Measurements from ENCODE around the gene RIPPLY2. TPM values are rescaled to one million over a fixed set of nuclear protein-coding genes. Genes with fewer than 3 reads are reported as not detected.
A peak's percentile ranks its signal among the peaks of the same experiment; 100 is the strongest.

Gene RIPPLY2
- total RNA-seq, 1 donor from 2014 or later: 4.9 TPM

DNA sequence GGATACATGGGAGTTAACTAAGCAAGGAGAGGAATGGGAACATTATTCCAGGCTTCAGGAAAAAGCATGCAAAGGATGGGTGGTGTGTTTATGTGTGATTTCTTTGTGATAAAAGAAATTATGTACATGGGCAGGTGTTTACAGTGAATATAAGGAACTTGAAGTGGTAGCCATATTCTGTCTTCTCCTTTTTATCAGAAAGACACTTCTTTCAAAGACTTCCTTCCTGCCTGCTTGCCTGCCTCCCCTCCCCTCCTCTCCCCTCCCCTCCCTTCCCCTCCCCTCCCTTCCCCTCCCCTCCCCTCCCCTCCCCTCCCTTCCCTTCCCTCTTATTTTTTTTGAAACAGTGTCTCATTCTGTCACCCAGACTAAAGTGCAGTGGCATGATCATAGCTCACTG is 20.7 kb downstream of the RIPPLY2 start:
- no peak overlapping the region for H3K4me3 Mint-ChIP-seq (ENCODE audit: unreplicated experiment)
- DNase-seq: no peak
- TF ChIP-seq, protein P1, sequence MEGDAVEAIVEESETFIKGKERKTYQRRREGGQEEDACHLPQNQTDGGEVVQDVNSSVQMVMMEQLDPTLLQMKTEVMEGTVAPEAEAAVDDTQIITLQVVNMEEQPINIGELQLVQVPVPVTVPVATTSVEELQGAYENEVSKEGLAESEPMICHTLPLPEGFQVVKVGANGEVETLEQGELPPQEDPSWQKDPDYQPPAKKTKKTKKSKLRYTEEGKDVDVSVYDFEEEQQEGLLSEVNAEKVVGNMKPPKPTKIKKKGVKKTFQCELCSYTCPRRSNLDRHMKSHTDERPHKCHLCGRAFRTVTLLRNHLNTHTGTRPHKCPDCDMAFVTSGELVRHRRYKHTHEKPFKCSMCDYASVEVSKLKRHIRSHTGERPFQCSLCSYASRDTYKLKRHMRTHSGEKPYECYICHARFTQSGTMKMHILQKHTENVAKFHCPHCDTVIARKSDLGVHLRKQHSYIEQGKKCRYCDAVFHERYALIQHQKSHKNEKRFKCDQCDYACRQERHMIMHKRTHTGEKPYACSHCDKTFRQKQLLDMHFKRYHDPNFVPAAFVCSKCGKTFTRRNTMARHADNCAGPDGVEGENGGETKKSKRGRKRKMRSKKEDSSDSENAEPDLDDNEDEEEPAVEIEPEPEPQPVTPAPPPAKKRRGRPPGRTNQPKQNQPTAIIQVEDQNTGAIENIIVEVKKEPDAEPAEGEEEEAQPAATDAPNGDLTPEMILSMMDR (IDR thresholded peaks at IDR 0.05; ENCODE audit: partially characterized antibody, unreplicated experiment): no peak
- peaks cover 1% of the 10 kb centered on the region for H3K4me1 Mint-ChIP-seq (ENCODE audit: low read depth, unreplicated experiment)
- H3K9me3 Mint-ChIP-seq (ENCODE audit: unreplicated experiment): peaks cover 2% of the 10 kb centered on the region
- H3K36me3 Mint-ChIP-seq (ENCODE audit: unreplicated experiment): no peaks in the 10 kb centered on the region
- no peaks in the 10 kb centered on the region for H3K27me3 Mint-ChIP-seq (ENCODE audit: unreplicated experiment)
- no peak overlapping the region for H3K27ac Mint-ChIP-seq (ENCODE audit: unreplicated experiment)

DNA sequence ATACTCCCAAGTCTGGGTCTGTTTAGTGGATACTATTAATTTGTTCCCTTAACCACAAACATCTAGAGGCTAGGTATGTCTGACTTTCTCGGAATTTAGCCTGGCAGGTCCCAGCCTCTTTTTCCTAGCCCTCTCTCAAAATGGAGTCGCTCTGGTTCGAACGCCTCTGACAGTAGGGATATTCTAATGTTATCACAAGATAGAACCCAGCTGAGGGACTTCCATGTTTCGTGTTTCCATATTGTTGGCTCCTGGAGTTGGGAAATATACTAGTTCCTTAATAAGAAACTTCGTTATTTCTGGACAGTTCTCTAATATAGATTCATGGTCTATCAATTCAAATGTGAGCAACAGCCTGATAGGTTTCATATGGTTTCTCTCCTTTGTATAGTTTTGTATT is 22.7 kb downstream of the RIPPLY2 start:
- DNase-seq: no peak
- TF ChIP-seq, protein P1 (IDR thresholded peaks at IDR 0.05; ENCODE audit: partially characterized antibody, unreplicated experiment): no peak
- Mint-ChIP-seq H3K27me3 (ENCODE audit: unreplicated experiment) (peaks cover 1% of the 10 kb centered on the region), H3K9me3 (ENCODE audit: unreplicated experiment) (peaks cover 2% of the 10 kb centered on the region), H3K4me1 (ENCODE audit: low read depth, unreplicated experiment) (peaks cover 8% of the 10 kb centered on the region), H3K27ac (ENCODE audit: unreplicated experiment) (no peak overlapping the region), H3K4me3 (ENCODE audit: unreplicated experiment) (no peak overlapping the region), H3K36me3 (ENCODE audit: unreplicated experiment) (no peaks in the 10 kb centered on the region)

DNA sequence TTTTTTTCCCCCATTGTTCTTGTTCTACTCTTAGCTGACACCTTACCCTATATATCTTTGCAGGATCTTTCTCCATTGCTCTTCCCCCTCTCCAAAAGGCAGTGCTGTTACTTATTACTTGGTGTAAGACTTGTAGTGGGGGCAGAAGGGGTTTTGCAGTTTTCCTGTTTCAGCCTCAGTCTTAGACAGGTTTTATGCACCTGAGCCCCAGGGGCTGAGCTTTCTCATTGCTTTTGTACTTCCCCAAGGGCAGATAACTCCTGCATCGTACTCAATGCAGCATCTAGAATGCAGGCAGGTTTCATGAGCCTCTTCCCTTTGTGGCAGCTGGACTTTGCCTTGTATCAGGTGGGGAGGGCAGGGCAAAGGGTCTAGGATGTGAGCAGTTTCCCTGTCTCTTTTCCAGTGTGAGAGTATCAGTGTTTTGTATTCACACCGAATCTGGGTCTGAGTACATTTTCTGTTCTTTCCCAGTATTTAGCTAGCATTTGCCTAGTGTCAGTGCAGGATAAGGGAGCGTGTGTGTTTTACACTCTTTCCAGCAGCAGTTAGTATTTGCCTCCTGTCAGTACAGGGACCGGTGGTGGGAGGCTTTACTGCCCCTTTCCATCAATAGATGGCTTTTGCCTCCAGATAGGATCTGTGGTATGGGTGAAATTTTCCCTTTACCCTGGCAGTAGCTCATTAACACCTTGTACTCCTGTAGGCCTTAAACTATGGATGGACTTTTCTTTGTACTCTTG is 25.9 kb downstream of the RIPPLY2 start:
- Mint-ChIP-seq H3K27me3 (ENCODE audit: unreplicated experiment) (peaks cover 2% of the 10 kb centered on the region), H3K4me1 (ENCODE audit: low read depth, unreplicated experiment) (peaks cover 8% of the 10 kb centered on the region), H3K27ac (ENCODE audit: unreplicated experiment) (no peak overlapping the region), H3K4me3 (ENCODE audit: unreplicated experiment) (peak overlapping the region; percentile 23), H3K9me3 (ENCODE audit: unreplicated experiment) (peaks cover 2% of the 10 kb centered on the region), H3K36me3 (ENCODE audit: unreplicated experiment) (no peaks in the 10 kb centered on the region)
- no peak for DNase-seq
- TF ChIP-seq, protein P1 (IDR thresholded peaks at IDR 0.05; ENCODE audit: partially characterized antibody, unreplicated experiment): no peak

DNA sequence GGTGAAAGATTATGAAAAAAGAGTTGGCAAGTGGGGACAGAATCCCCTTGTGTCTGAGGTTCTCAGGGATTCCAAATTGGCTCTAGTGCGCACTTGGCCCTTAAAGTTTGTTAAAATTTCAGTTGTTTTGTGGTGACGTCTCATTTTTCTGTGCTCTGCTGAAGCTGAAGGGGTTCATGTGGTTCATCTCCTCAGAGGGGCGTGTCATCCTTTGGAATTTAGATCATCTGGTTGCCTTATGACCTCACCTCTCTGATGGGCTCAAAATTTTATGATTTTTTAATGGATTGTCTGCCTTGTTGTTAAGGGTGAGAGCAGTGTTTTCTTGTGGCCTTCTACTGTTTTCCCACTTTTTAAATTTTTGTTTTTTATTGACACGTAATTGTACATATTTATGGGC is 26.6 kb downstream of the RIPPLY2 start:
- TF ChIP-seq, protein P1 (IDR thresholded peaks at IDR 0.05; ENCODE audit: partially characterized antibody, unreplicated experiment): no peak
- DNase-seq: no peak
- H3K27me3 Mint-ChIP-seq (ENCODE audit: unreplicated experiment): peaks cover 2% of the 10 kb centered on the region
- no peaks in the 10 kb centered on the region for H3K36me3 Mint-ChIP-seq (ENCODE audit: unreplicated experiment)
- peaks cover 8% of the 10 kb centered on the region for H3K4me1 Mint-ChIP-seq (ENCODE audit: low read depth, unreplicated experiment)
- H3K4me3 Mint-ChIP-seq (ENCODE audit: unreplicated experiment): no peak overlapping the region
- H3K27ac Mint-ChIP-seq (ENCODE audit: unreplicated experiment): no peak overlapping the region
- no peaks in the 10 kb centered on the region for H3K9me3 Mint-ChIP-seq (ENCODE audit: unreplicated experiment)

DNA sequence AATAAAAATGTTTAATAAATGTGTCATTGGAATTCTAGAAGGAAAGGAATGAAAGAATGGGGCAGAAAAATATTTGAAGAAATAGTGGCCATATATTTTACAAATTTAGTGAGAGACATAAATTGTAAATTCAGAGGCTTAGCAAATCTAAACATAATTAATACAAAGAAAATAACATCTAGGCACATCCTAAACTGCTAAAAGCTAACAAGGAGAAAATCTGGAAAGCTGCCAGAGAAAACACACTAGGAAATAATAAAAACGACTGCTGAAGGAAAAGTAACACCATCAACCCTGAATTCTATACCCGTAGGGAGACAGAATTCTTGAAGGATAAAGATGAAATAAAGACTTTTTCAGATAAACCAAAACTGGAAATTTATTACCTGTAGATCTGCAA is 30.1 kb downstream of the RIPPLY2 start:
- peaks cover 2% of the 10 kb centered on the region for H3K9me3 Mint-ChIP-seq (ENCODE audit: unreplicated experiment)
- peaks cover 2% of the 10 kb centered on the region for H3K27me3 Mint-ChIP-seq (ENCODE audit: unreplicated experiment)
- no peaks in the 10 kb centered on the region for H3K36me3 Mint-ChIP-seq (ENCODE audit: unreplicated experiment)
- no peak overlapping the region for H3K27ac Mint-ChIP-seq (ENCODE audit: unreplicated experiment)
- H3K4me1 Mint-ChIP-seq (ENCODE audit: low read depth, unreplicated experiment): peaks cover 7% of the 10 kb centered on the region
- TF ChIP-seq, protein P1 (IDR thresholded peaks at IDR 0.05; ENCODE audit: partially characterized antibody, unreplicated experiment): no peak
- no peak for DNase-seq
- H3K4me3 Mint-ChIP-seq (ENCODE audit: unreplicated experiment): no peak overlapping the region

Measured in glutamatergic neuron (in vitro differentiated cells).